BE2C (cell line): ENCODE data around the gene MAP10.

ENCODE experiments used
- DNase-seq: peaks from one replicate; pipeline ENCODE4 v3.0.0-alpha.2; 2020
- H3K27me3 ChIP-seq: fragments of 250-450 bp; sonication (Bioruptor Pico); 2 replicates; pipeline ENCODE4 v1.5.1; 2020; ENCODE audit warnings: mild to moderate bottlenecking
- H3K36me3 ChIP-seq: fragments of 250-450 bp; sonication (Bioruptor Pico); 2 replicates; pipeline ENCODE4 v1.5.1; 2020; ENCODE audit warnings: mild to moderate bottlenecking
- H3K4me1 ChIP-seq: fragments of 250-450 bp; sonication (Bioruptor Pico); 2 replicates; pipeline ENCODE4 v1.5.1; 2020
- H3K4me3 ChIP-seq: 2 replicates; pipeline ENCODE4 v1.5.1; 2011; ENCODE audit warnings: low read depth, low read length
- H3K9me3 ChIP-seq: fragments of 250-450 bp; sonication (Bioruptor Pico); 2 replicates; pipeline ENCODE4 v1.5.1; 2020
- CTCF ChIP-seq: IDR thresholded peaks from 2 replicates; pipeline ENCODE4 v1.5.1; 2012; ENCODE audit warnings: mild to moderate bottlenecking, low read depth, low read length

Gene MAP10

DNA sequence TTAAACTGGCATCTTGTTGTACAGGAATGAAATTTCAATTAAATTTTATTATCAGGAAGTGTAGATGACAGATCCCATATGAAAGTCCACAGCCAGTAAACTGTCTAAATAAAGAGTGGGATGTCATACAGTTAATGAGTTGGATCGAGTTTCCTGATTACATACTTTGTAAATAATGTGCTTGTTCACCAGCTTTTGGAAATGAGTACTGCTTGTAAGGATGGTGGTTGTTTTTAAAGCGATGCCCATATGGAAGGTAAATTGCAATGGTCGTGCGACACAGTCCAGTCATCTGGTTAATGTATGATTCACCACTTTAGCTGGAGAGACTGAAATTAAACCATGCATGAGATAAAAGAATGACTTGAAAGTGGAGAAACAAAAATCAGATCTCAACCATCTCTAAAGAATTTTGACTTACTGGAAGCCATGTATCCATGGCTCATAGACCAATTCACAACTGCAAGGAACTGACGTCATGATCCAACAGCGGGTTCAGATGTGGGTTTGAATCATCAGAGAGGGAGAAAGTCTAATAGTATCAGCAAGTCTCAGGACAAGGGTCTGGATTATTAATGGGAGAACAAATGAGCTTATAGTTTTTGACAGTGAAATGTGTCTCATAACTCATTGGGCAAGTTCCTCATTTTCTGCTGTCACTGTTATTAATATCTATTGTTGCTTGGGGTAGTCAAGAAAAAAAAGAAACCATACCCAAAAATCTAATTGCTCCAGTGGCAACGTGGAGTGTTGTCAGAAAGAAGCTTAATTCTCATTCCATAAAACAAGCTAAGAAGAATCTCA lies 49.0 kb downstream of the MAP10 start:
- no peak overlapping the region for H3K4me3 ChIP-seq
- no peak for TF ChIP-seq CTCF
- DNase-seq, result no peak

DNA sequence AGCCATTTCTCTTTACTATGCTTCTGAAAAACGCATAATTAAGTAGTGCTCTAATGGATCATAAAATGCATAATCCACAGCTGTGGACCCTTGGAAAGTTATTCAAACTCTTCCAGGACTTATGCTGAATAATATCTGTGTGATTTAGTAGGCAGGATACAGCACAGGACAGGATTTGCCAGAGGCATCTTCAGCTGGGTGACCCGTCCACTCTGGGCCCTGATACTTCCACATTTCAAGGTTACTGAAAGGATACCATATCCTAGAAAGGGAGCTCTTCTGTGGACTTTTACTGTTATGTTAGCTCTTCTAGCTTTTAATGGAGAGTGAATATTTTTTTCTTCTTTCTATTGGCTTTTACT lies 49.6 kb downstream of the MAP10 start:
- H3K4me1 ChIP-seq, result peaks cover 10% of the 10 kb centered on the region
- H3K36me3 ChIP-seq, result no peaks in the 10 kb centered on the region
- H3K4me3 ChIP-seq, result no peak overlapping the region
- no peak for TF ChIP-seq CTCF
- H3K27me3 ChIP-seq, result no peaks in the 10 kb centered on the region
- no peak for DNase-seq
- H3K9me3 ChIP-seq, result no peaks in the 10 kb centered on the region

More for the DNA sequence above, 49.0 kb downstream of the MAP10 start:
- Histone ChIP-seq H3K9me3 (no peaks in the 10 kb centered on the region), H3K4me1 (peaks cover 7% of the 10 kb centered on the region; the same call in 1 of the 2 replicates), H3K27me3 (no peaks in the 10 kb centered on the region), H3K36me3 (no peaks in the 10 kb centered on the region)

GRCh38 chr1:232856541-232856940 lies 51.3 kb downstream of the MAP10 start:
- Histone ChIP-seq H3K36me3 (no peaks in the 10 kb centered on the region), H3K27me3 (no peaks in the 10 kb centered on the region), H3K9me3 (no peaks in the 10 kb centered on the region), H3K4me3 (no peak overlapping the region), H3K4me1 (peaks cover 14% of the 10 kb centered on the region)
- no peak for TF ChIP-seq CTCF
- no peak for DNase-seq
